ENCODE results near the gene RPL12.

Gene RPL12

GRCh38 chr9:127437497-127438264, 13.5 kb downstream of the RPL12 start:
- DNase-seq: peak; percentile 59 to 63

GRCh38 chr9:127430415-127430814, 20.8 kb downstream of the RPL12 start:
- DNase-seq: no peak

DNA sequence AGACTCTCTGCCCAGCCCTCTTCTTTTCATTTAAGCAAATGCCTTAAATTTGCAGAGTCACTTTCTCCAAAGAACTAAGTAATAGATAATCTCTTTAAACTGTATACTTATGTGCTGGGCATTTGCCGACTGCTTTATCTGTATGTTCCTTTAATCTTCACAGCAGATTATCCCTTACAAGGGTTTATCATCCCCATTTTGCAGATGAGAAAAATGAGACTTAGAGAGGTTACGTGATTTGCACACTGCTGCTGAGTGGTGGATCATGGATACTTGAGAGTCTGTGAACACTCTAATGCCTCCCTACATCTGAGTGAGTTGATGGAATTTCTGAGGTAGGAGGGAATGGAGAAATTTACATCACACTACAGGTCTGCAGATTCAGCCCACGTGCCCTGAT, 22.9 kb downstream of the RPL12 start:
- no peak for DNase-seq

GRCh38 chr9:127426756-127427155, 24.4 kb downstream of the RPL12 start:
- DNase-seq: no peak

DNA sequence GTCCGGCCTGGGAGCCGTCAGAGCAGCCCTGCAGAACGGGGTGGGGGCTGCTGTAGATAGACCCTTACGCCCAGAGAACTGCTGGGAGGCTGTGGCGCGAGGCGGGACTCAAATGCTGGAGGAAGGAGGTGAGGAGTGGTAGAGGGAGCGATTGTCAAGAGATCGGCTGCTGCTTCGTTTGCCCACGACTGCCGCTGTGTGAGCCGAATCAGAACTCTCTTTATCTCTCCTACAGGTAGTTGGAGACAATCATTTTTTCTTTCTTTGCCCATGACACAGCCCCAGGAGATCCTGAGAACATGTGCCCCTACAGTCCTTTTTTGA, 26.6 kb downstream of the RPL12 start:
- DNase-seq: peak; percentile 46 to 56

GRCh38 chr9:127423934-127424675, 27.1 kb downstream of the RPL12 start, which contains the start of gene ZNF79:
TSS of gene ZNF79 (plus strand) at chr9:127424382. CDS start at chr9:127424788, 406 bp downstream.
- peak; percentile 90 to 93 for DNase-seq

DNA sequence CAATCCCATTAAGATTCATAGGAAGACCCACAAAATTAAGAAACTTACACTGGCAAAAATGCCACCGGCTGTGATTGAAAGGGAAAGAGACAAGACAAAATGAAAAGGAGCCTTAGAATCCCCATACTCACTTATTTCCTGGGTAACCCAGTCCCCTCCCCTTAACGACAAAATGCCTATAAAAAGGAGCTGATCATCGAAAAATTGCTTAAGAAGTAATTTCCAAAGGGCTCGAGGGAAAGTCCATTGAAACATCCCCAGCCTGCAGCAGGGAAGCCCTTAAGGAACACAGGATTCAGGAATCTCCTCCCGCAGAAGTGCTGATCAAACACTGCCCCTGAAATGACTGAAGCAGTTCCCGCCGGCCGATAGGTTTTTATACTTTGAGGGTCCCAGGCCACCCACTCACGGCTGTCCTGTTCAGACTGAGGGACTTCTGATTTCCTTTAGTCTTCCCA, 27.7 kb downstream of the RPL12 start:
- DNase-seq: no peak

DNA sequence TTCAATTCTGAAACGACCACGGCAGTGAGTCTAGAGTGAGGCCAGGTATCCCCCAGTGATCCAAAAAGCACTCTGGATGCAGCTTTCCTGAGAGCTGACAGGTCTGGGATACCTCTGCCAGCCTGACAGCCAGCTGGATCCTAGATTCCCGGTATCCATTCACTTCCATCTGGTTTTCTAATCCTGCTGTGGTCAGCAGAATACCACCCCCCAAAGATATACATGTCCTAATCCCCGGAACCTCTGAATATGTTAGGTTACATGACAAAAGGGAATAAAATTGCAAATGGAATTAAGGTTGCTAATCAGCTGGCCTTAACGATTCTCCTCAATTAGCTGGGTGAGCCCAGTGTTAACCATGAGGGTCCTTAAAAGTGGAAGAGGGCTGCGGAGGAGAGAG, 28.4 kb downstream of the RPL12 start:
- no peak for DNase-seq

GRCh38 chr9:127422133-127422782, 28.9 kb downstream of the RPL12 start:
- no peak for DNase-seq

- no peak for DNase-seq
These were observed 30.1 kb downstream of the RPL12 start for GRCh38 chr9:127421057-127421456.

- DNase-seq: no peak
These were observed 31.9 kb downstream of the RPL12 start for GRCh38 chr9:127419348-127419747.

- DNase-seq: peak; percentile 14 to 39
These were observed 33.2 kb downstream of the RPL12 start for GRCh38 chr9:127418037-127418471.

DNA sequence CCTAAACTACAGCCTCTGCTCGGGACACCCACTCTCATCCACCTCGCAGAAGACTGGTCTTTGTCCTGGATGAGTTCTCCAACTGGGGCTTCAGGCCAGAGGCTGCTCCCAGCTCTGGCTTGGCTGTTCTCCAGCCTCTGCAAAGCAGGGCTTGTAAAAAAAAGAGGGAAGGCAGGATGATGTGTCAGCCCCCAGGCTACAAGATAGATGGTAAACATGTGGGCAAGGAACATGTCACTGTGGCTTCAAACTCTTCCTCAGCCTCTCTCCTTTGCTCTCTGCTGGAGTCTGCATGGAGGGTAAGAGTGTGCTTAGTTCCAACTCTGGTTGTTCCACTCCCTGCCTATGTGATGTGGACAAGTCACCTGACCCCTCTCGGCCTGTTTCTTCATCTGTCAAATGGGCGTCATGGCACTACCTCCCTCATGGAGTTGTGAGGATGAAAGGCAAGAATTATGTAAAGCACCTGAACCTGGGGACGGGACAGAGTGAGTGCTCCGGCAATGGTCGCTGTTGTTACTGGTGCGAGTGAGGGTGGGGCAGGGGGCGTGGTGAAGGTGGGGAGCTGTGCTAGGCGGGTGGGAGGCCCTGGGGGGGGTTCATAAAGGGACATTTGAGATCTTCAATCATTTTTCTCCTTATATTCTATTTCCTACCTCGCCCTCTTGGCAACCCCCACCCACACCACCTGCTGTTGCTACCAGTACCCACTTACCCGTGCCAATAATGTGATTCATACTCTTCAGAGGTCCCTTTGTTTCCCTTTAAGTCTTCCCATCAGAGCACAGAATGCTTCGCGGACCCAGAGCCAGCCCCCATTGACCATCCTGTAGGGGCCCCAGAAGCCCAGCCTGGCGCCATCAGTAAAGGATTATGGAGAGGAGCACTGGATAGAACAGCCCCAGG, 33.8 kb downstream of the RPL12 start:
- DNase-seq: no peak

DNA sequence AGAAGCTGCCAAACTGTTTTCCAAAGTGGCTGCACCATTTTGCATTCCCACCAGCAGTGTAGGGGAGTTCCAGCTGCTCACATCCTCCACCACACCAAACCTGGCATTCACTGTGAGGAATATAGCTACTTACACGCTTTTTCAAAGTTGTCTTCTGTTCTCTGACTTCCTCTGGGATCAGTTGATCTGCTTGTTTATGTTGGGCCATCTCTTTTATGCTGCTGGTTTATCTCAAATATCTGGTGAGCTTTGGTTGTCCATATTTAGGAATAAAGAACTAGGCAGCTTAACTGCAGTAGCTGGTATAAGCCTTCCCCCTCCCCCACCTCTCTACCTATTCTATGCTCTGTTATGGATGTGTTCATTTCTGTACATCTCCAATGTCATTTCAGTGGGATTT, 35.5 kb downstream of the RPL12 start:
- DNase-seq: no peak

- no peak for DNase-seq
These were observed 36.1 kb downstream of the RPL12 start for GRCh38 chr9:127415141-127415540.

- DNase-seq: peak in 1 of 2 experiments; percentile 21
These were observed 40.1 kb downstream of the RPL12 start for GRCh38 chr9:127411122-127411521.

- DNase-seq: no peak
These were observed 43.7 kb downstream of the RPL12 start for GRCh38 chr9:127407492-127407843.

GRCh38 chr9:127406799-127407491, 44.3 kb downstream of the RPL12 start:
- no peak for DNase-seq

GRCh38 chr9:127405344-127406125, 45.7 kb downstream of the RPL12 start:
- DNase-seq: no peak

DNA sequence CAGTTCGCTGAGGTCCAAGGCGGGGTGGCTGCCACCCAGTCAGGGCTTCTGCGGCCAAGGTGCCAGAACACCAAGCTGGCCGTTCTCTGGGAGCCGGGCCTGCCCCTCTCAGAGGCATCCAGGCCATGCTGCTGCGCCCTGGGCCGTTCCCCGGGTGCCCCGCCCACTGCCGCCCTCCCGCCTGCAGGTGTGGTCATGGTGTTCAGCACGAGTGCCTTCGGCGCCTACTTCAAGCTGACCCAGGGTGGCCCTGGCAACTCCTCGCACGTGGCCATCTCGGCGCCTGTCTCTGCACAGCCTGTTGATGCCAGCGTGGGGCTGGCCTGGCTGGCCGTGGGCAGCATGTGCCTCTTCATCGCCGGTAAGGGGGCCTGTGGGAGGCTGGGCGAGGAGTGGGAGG, 46.6 kb downstream of the RPL12 start:
- DNase-seq: no peak

GRCh38 chr9:127403507-127404192, 47.6 kb downstream of the RPL12 start:
- DNase-seq: no peak

Data from Kasumi-1 (cell line).